Loucy (cell line): ENCODE data around the gene ARAF.

Experiments used
- CTCF ChIP-seq: fragments of 200-600 bp; sonication (generic); conservative IDR thresholded peaks from 2 replicates; pipeline ENCODE4 v1.5.1; 2014; ENCODE audit warnings: mild to moderate bottlenecking, antibody characterized with exemption, low read length
- EZH2phosphoT487 ChIP-seq: fragments of 200-600 bp; IDR thresholded peaks from 2 replicates; pipeline ENCODE4 v1.6.1; 2018; ENCODE audit warnings: antibody characterized with exemption, mild to moderate bottlenecking, moderate library complexity, borderline replicate concordance

- no peak for TF ChIP-seq CTCF
- no peak for TF ChIP-seq EZH2phosphoT487
Observed at GRCh38 chrX:47560934-47561658, at the start of gene ARAF.
